GM12878 (cell line): ENCODE results near the gene DIP2C. TPM values are rescaled to one million over a fixed set of nuclear protein-coding genes. Genes with fewer than 3 reads are reported as not detected.

ENCODE experiments used
- ATAC-seq: fragments of 200-7000 bp; cut with Tn5 transposase; 3 replicates; pipeline ENCODE4 v1.9.1; 2020; ENCODE audit warnings: mild to moderate bottlenecking, moderate library complexity
- BruUV-seq: library from RNA; stranded (reverse); fragments of 400-500 nt; replicated peaks from 2 replicates; lab custom pipeline; 2021; lab: Mats Ljungman, UMichigan
- CTCF ChIA-PET: fragments of 300-600 bp; sonication (Branson Sonifier 250); formaldehyde crosslinking; extraction: SDS; loops from one replicate; lab custom pipeline; 2021; ENCODE audit warnings: inconsistent platforms; lab: Yijun Ruan, JAX
- POLR2A ChIA-PET: fragments of 350-600 bp; formaldehyde crosslinking; extraction: SDS; loops from one replicate; lab custom pipeline; 2021; ENCODE audit warnings: inconsistent platforms; lab: Charles Lee
- RAD21 ChIA-PET: fragments of 300-600 bp; sonication (Branson Sonifier 250); formaldehyde crosslinking; loops from one replicate; lab custom pipeline; 2023; ENCODE audit warnings: antibody characterized with exemption; ENCODE audit not compliant: unreplicated experiment; lab: Charles Lee
- SMC1A ChIA-PET: fragments of 300-600 bp; sonication (Branson Sonifier 250); formaldehyde crosslinking; loops from one replicate; lab custom pipeline; 2023; ENCODE audit not compliant: unreplicated experiment, uncharacterized antibody; lab: Charles Lee
- DNase-seq: peaks from one replicate; pipeline ENCODE4 v3.0.0-alpha.2; 2011; ENCODE audit warnings: low read depth, low spot score
- FAIRE-seq: peaks from 3 replicates; lab custom pipeline; 2011; peaks lifted over from hg19 to GRCh38; lab: Jason Lieb, UNC
- H2AFZ ChIP-seq: 2 replicates; pipeline ENCODE4 v1.6.0; 2011; ENCODE audit warnings: low read depth, low read length, control low read depth; ENCODE audit not compliant: control insufficient read depth
- H3K27ac ChIP-seq: 2 replicates; pipeline ENCODE4 v1.5.1; 2011; ENCODE audit warnings: control low read depth; ENCODE audit not compliant: control insufficient read depth, insufficient read depth
- H3K27me3 ChIP-seq, 2 experiments: replicated peaks in 1 of 2; 2 replicates each; pipeline versions ENCODE4 v1.6.0 to v1.6.1; 2011; ENCODE audit warnings: low read length in 1 of 2; ENCODE audit not compliant: control insufficient read depth in 2 of 2, insufficient read depth in 2 of 2
- H3K36me3 ChIP-seq, 2 experiments: 2 replicates each; pipeline ENCODE4 v1.5.1; 2011; ENCODE audit warnings: low read length in 1 of 2; ENCODE audit not compliant: control insufficient read depth in 2 of 2, insufficient read depth in 2 of 2
- H3K4me1 ChIP-seq: 2 replicates; pipeline ENCODE4 v1.6.1; 2011; ENCODE audit warnings: mild to moderate bottlenecking, low read length, moderate library complexity, mixed read lengths; ENCODE audit not compliant: control insufficient read depth, insufficient read depth
- H3K4me2 ChIP-seq: 2 replicates; pipeline ENCODE4 v1.6.0; 2011; ENCODE audit warnings: control low read depth; ENCODE audit not compliant: control insufficient read depth, insufficient read depth
- H3K4me3 ChIP-seq: fragments of 200-600 bp; sonication (generic); 2 replicates; pipeline ENCODE4 v1.5.1; 2016
- H3K79me2 ChIP-seq: 2 replicates; pipeline ENCODE4 v1.6.0; 2011; ENCODE audit warnings: low read length; ENCODE audit not compliant: control insufficient read depth, insufficient read depth
- H3K9ac ChIP-seq: 2 replicates; pipeline ENCODE4 v1.8.0; 2011; ENCODE audit warnings: low read length, control low read depth, mixed read lengths; ENCODE audit not compliant: control insufficient read depth, insufficient read depth
- H3K9me3 ChIP-seq: replicated peaks from 3 replicates; pipeline ENCODE4 v1.5.1; 2011; ENCODE audit warnings: mild to moderate bottlenecking, low read length; ENCODE audit not compliant: control insufficient read depth, insufficient read depth
- H4K20me1 ChIP-seq: 2 replicates; pipeline ENCODE4 v1.6.0; 2011; ENCODE audit not compliant: control insufficient read depth, insufficient read depth
- ASH2L ChIP-seq: fragments of 300-600, 200-600 bp; sonication (generic); IDR thresholded peaks from 2 replicates; pipeline ENCODE4 v1.6.1; 2017; ENCODE audit warnings: low read depth, mild to moderate bottlenecking, borderline replicate concordance
- BCL3 ChIP-seq: IDR thresholded peaks from 2 replicates; pipeline ENCODE4 v1.6.1; 2011; ENCODE audit warnings: borderline replicate concordance, low read depth, mild to moderate bottlenecking, moderate library complexity, low read length; ENCODE audit not compliant: insufficient read depth, poor library complexity, severe bottlenecking
- KAT2A ChIP-seq: conservative IDR thresholded peaks from 2 replicates; pipeline ENCODE4 v1.6.1; 2011; ENCODE audit warnings: low read depth, low read length; ENCODE audit not compliant: control insufficient read depth
- LARP7 ChIP-seq: fragments of 450-650 bp; IDR thresholded peaks from 2 replicates; pipeline ENCODE4 v1.6.1; 2017; ENCODE audit warnings: mild to moderate bottlenecking
- NRF1 ChIP-seq: conservative IDR thresholded peaks from 2 replicates; pipeline ENCODE4 v1.6.1; 2011; ENCODE audit warnings: mild to moderate bottlenecking, low read depth, low read length, improper control_type of control experiment
- POLR2AphosphoS2 ChIP-seq: IDR thresholded peaks from 2 replicates; pipeline ENCODE4 v1.6.1; 2011; ENCODE audit warnings: low read depth, mild to moderate bottlenecking, low read length, improper control_type of control experiment, moderate library complexity
- SKIL ChIP-seq: fragments of 450-650 bp; IDR thresholded peaks from 2 replicates; pipeline ENCODE4 v1.6.1; 2017; ENCODE audit warnings: mild to moderate bottlenecking, low read depth, inconsistent platforms; ENCODE audit not compliant: poor library complexity, severe bottlenecking
- SREBF1 ChIP-seq: IDR thresholded peaks from 2 replicates; pipeline ENCODE4 v1.6.1; 2012; ENCODE audit warnings: mild to moderate bottlenecking, low read length
- WGBS: methylation state at CpG from one replicate; pipeline ENCODE4 v1.1.6; 2016; ENCODE audit warnings: low lambda C conversion rate; ENCODE audit not compliant: insufficient replicate concordance, insufficient coverage; ENCODE audit errors: missing lambda C conversion rate; 5-methylcytosine and 5-hydroxymethylcytosine counted together
- in situ Hi-C: fragments of 300-500 bp; cut with MboI; formaldehyde crosslinking; loops from 9 replicates; pipeline ENCODE4 v1.14.3; 2018; ENCODE audit warnings: mixed read lengths
- intact Hi-C: fragments of 100-400 bp; cut with micrococcal nuclease; formaldehyde crosslinking; loops from one replicate; pipeline ENCODE4 v1.14.2; 2022; ENCODE audit not compliant: unreplicated experiment
- polyA plus RNA-seq, 11 experiments: library from polyadenylated mRNA; depleted of rRNA in 4 of 11; unstranded in 6 of 11; stranded (reverse) in 5 of 11; fragments of >200 nt; fragmentation: Nextera tagmentation in 4 of 11; fragmentation: Illumina TruSeq in 1 of 11; extraction: Ambion mirVana in 4 of 11; extraction: Trizol in 1 of 11; gene quantifications; 1 replicate in 1 of 11; 2 replicates in 10 of 11; pipeline versions ENCODE4 v1.2.1 to v1.2.3, GENCODE V29; 2011 to 2016; ENCODE audit warnings: inconsistent platforms in 2 of 11, missing spikeins in 2 of 11, low read depth in 1 of 11
- total RNA-seq, 4 experiments: library from RNA; depleted of rRNA in 3 of 4; stranded (reverse); fragments of >200 nt in 3 of 4; fragmentation: Illumina TruSeq in 1 of 4; extraction: Trizol in 1 of 4; gene quantifications; 2 replicates each; pipeline versions ENCODE4 v1.2.1 to v1.2.3, GENCODE V29; 2013 to 2021

Gene DIP2C
- total and polyA plus RNA-seq, 10 of the 15 experiments (the other 5 are each of a cell fraction or from before 2014, with no cell fraction given) = 0.01 to 0.10 (median 0.06) TPM

GRCh38 chr10:636016-636730, 53.3 kb downstream of the DIP2C start (continued):
- TF ChIP-seq SKIL = no peak

GRCh38 chr10:635088-635861, 54.2 kb downstream of the DIP2C start:
- in situ Hi-C loops (no loop called here), intact Hi-C loops (no loop called here)
- H3K79me2 ChIP-seq = no peaks in the 10 kb centered on the region
- ChIA-PET SMC1A (interaction anchor here (0.7 kb wide), 1 partner anchor 1742 kb away, joined by 3 read pairs; no protein-coding TSS in a partner anchor), RAD21 (no interaction called here), CTCF (no interaction called here), POLR2A (no interaction called here)
- no peaks in the 10 kb centered on the region for H3K36me3 ChIP-seq
- no peak overlapping the region for H3K9ac ChIP-seq
- H4K20me1 ChIP-seq = no peaks in the 10 kb centered on the region
- no peak for FAIRE-seq
- no peak for ATAC-seq
- H3K4me2 ChIP-seq = no peak overlapping the region
- no peaks in the 10 kb centered on the region for H3K4me1 ChIP-seq
- no peaks in the 10 kb centered on the region for H3K9me3 ChIP-seq
- H3K4me3 ChIP-seq = no peak overlapping the region
- no peak overlapping the region for H2AFZ ChIP-seq
- no peak for DNase-seq
- no peak overlapping the region for H3K27ac ChIP-seq
- 32% methylated on average over 25 of the region's 25 CpGs for WGBS
- TF ChIP-seq LARP7 (no peak), BCL3 (no peak), NRF1 (no peak), KAT2A (no peak), POLR2AphosphoS2 (no peak), SREBF1 (no peak), ASH2L (no peak)
- BruUV-seq = no TSS peak
- no peaks in the 10 kb centered on the region; a peak in 2 of 4 replicates for H3K27me3 ChIP-seq
